OCI-LY7 (cell line): ENCODE results near the gene NAV2.

ENCODE experiments used
- EZH2phosphoT487 ChIP-seq: fragments of 200-600 bp; sonication (generic); IDR thresholded peaks from 2 replicates; pipeline ENCODE4 v1.6.1; 2018; ENCODE audit warnings: low read depth, borderline replicate concordance, mild to moderate bottlenecking, mixed run types, antibody characterized with exemption, low read length, moderate library complexity, mixed read lengths
- TF ChIP-seq, protein P1 (sequence below): fragments of 200-600 bp; sonication (generic); conservative IDR thresholded peaks from 2 replicates; pipeline ENCODE4 v1.5.1; 2014; ENCODE audit warnings: mild to moderate bottlenecking, antibody characterized with exemption, low read length, moderate library complexity, mixed read lengths

DNA sequence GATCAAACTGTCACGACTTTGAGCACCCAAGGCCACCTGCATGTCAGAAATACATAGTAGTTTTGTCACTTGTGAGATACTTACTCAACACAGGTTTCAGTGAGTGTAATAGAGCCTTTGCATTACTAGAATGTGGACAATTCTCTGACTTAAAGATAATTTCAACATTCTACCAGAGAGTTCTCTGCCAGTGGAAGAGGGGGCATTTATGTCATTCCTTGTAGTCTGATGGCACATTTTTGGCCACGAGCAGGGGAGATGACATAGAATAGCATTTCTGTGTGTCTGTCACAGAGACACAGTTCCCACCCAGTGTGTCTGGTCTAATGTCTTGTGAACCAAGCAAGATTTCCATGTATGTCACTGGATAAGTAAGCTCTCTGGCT is 335.1 kb downstream of the NAV2 start:
- TF ChIP-seq, protein P1, sequence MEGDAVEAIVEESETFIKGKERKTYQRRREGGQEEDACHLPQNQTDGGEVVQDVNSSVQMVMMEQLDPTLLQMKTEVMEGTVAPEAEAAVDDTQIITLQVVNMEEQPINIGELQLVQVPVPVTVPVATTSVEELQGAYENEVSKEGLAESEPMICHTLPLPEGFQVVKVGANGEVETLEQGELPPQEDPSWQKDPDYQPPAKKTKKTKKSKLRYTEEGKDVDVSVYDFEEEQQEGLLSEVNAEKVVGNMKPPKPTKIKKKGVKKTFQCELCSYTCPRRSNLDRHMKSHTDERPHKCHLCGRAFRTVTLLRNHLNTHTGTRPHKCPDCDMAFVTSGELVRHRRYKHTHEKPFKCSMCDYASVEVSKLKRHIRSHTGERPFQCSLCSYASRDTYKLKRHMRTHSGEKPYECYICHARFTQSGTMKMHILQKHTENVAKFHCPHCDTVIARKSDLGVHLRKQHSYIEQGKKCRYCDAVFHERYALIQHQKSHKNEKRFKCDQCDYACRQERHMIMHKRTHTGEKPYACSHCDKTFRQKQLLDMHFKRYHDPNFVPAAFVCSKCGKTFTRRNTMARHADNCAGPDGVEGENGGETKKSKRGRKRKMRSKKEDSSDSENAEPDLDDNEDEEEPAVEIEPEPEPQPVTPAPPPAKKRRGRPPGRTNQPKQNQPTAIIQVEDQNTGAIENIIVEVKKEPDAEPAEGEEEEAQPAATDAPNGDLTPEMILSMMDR, result no peak
- TF ChIP-seq EZH2phosphoT487, result no peak
